Measurements from ENCODE around the gene OPN1LW.

OPN1LW gene

DNA sequence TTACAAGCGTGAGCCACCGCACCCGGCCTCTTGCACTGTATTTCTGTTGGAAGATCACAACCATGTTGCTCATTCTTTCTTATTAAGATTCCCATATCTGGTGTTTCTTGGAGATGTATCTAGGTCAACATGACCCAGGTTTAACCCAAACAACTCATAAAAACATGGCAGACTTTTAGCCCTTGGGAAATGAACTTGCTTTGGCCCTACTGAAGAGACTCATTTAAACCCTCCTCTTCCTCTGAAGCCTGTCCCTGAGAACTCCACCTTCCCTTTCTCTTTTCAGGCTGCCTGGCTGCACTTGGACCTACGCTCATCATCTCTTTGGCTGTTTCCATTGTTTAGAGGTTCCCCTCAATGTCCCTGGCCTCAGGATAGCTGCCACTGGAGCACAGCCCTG is 22.8 kb upstream of the OPN1LW start:
- TF ChIP-seq POLR2A (IDR thresholded peaks at IDR 0.05; ENCODE audit: low read depth, low read length): no peak
- FAIRE-seq (no peak), DNase-seq (ENCODE audit: insufficient read length, low spot score) (no peak)

DNA sequence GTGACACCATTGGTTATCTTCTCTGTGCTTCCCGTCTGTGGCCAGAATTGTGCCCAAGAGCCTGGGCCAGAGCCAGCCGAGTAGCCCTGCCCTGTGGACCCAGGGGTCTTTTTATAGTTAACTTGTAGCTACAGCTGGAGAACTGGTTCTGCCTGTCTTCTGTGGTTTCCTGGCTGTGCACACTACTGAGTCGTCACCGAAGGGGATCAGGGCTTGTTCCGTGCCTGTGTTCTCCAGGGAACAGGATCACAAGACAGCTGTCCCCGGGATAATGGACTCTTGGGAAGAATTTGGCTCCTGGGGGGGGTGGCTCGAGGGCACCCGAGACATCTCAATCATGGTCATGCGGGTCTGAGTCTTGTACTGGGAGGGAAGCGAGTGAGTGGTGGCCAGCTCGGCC is 22.1 kb upstream of the OPN1LW start:
- TF ChIP-seq POLR2A (IDR thresholded peaks at IDR 0.05; ENCODE audit: low read depth, low read length): no peak
- no peak for FAIRE-seq
- no peak for DNase-seq (ENCODE audit: insufficient read length, low spot score)

DNA sequence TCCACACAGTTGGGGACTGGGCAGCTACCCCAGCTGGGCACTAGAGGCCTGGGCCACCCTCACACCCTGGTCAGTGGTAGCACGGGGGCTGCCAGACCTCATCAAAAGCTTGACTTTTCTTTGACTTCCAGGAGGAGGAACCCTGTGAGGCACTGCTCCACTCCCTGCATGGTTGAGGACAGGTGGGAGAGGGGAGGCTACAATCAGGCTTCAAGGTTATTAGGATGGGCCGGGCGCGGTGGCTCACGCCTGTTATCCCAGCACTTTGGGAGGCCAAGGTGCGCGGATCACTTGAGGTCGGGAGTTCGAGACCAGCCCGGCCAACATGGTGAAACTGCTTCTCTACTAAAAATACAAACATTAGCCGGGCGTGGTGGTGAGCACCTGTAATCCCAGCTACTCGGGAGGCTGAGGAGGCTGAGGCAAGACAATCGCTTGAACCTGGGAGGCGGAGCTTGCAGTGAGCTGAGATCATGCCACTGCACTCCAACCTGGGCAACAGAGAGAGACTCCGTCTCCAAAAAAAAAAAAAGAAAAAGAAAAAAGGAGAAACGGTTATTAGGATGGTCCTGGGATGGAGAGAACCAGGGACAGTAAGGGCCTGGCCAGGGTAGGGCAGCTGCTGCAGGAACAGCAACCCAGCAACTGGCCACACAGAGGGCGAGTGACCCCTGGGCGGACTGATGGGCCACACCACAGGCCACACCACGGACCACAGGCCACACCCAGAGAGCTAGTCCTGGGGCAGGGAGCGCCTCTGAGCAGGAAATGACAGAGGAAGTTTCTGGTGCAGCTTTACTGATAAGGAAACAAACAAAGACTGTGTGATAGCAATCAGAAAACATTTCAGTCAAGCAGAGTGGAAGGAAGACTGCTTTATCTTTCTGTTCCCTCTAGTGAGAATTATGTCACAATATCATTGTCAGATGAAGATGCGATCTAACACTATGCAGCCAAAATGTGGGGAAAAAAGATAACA is 20.5 kb upstream of the OPN1LW start:
- no peak for FAIRE-seq
- TF ChIP-seq POLR2A (IDR thresholded peaks at IDR 0.05; ENCODE audit: low read depth, low read length): no peak
- peak; percentile 16 for DNase-seq (ENCODE audit: insufficient read length, low spot score)

DNA sequence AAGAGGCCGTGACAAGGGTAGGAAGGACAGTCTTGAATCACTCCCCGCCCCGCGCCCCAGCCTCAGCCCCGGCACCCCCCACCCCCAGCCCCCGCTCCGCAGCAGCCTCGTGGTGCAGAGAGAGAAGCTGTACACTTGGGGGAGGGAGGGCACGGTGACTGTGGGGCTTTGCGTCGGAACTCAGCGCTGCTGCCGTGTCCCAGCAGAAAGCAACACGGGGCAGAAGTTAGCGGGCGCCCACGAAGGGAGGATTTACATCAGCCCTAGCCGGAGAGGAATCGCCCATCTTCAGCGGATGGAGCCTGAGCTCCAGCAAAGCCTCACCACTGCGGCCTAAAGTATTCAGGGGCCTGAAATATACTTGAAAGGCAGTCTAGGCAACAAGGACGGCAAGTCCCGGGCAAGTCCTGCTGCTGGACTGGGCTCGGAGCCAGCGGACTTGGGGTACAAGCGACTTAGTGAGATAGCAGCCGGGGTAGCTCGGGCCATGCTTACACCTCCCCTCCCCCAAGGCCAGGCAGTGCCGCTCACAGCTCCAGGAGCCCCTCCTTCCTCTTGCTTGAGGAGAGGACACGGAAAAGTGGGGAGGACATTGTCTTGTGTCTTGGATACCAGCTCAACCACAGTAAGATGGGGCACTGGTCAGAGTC is 18.5 kb upstream of the OPN1LW start:
- no peak for TF ChIP-seq POLR2A (IDR thresholded peaks at IDR 0.05; ENCODE audit: low read depth, low read length)
- DNase-seq (ENCODE audit: insufficient read length, low spot score) (no peak), FAIRE-seq (no peak)

- no peak for DNase-seq (ENCODE audit: insufficient read length, low spot score)
- no peak for FAIRE-seq
- no peak for TF ChIP-seq POLR2A (IDR thresholded peaks at IDR 0.05; ENCODE audit: low read depth, low read length)
Measured at GRCh38 chrX:154126101-154126500, 17.9 kb upstream of the OPN1LW start.

DNA sequence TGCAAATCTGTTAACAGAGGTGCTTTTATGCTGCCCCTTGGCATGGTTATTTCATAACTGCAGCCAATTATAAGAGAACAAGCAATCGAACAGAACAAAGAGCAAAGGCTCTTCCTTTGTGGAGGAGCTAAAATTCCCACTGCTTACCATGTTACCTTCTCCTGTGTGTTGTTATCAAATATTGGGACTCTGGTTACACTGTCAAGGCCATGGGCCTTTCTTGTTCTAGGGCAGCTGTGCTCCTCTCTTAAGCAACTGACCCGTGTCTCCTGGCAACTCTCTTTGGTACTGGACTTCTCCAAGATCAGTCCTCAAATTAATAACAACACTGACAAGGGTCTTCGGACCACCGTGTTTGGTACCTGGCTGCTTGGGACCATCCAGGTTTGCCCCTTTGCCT is 12.1 kb upstream of the OPN1LW start:
- DNase-seq (ENCODE audit: insufficient read length, low spot score): no peak
- TF ChIP-seq POLR2A (IDR thresholded peaks at IDR 0.05; ENCODE audit: low read depth, low read length): no peak
- no peak for FAIRE-seq

GRCh38 chrX:154132366-154132765 is 11.7 kb upstream of the OPN1LW start:
- TF ChIP-seq POLR2A (IDR thresholded peaks at IDR 0.05; ENCODE audit: low read depth, low read length): no peak
- FAIRE-seq (no peak), DNase-seq (ENCODE audit: insufficient read length, low spot score) (no peak)

DNA sequence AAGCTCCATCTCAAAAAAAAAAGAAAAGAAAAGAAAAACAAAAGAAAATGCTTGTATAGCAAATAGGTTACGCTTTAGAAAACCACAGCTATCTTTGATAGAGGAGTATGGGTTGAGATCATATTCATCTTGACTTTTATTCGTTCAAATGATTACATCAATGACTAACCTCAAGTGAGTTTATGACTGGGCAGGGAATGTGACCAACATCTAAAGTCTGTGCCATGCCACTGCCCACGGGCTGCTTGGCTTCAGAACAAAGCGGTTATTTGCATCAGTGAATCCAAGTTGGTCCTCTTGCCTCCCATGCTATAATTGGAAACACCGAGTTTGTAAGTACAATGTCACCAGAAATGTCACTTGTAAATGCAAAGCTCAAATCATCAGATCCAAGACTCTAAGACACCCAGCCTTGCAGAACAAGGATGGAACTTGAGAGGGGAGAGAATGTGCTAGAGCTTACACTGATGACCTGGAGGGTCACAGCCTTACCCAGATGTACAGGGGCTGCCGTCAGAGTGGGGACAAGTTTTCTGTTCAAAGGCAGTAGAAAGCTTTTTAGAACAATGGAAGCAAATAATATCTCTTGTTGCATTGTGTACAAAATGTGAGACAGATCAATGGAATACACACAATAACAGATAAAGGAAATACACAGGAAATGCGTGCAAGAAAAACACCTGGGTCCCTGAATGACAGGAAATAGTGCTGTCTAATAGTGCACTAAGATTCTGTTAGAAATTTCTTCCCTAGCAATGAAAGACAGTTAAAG is 8.4 kb upstream of the OPN1LW start:
- DNase-seq (ENCODE audit: insufficient read length, low spot score) (no peak), FAIRE-seq (no peak)
- no peak for TF ChIP-seq POLR2A (IDR thresholded peaks at IDR 0.05; ENCODE audit: low read depth, low read length)

- DNase-seq (ENCODE audit: insufficient read length, low spot score) (peak; percentile 74), FAIRE-seq (no peak)
- no peak for TF ChIP-seq POLR2A (IDR thresholded peaks at IDR 0.05; ENCODE audit: low read depth, low read length)
Measured at GRCh38 chrX:154136627-154137161, 7.3 kb upstream of the OPN1LW start.

DNA sequence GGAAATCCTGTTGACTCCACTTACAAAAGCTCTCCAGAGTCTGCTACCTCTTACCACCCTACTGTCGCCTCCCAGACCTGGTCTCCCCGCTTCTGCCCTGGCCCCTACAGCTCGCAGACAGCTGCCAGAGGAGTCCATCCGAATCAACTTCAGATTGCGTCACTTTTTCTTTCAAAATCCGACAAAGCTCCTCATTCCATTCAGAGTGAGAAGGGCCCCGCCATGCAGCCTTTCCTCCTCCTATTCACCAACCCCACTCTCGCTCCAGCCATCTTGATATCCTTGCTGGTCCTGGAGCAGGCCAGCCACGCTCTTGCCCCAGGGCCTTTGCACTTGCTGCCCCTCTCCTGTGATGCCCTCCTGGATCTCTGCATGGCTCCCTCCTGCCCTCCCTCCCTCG is 5.2 kb upstream of the OPN1LW start:
- DNase-seq (ENCODE audit: insufficient read length, low spot score): no peak
- FAIRE-seq: no peak
- no peak for TF ChIP-seq POLR2A (IDR thresholded peaks at IDR 0.05; ENCODE audit: low read depth, low read length)

- TF ChIP-seq POLR2A (IDR thresholded peaks at IDR 0.05; ENCODE audit: low read depth, low read length): no peak
- no peak for DNase-seq (ENCODE audit: insufficient read length, low spot score)
- FAIRE-seq: no peak
Measured at GRCh38 chrX:154140206-154140605, 3.8 kb upstream of the OPN1LW start.

- no peak for FAIRE-seq
- no peak for TF ChIP-seq POLR2A (IDR thresholded peaks at IDR 0.05; ENCODE audit: low read depth, low read length)
Measured at GRCh38 chrX:154140742-154141141, 3.3 kb upstream of the OPN1LW start.

GRCh38 chrX:154142386-154142785 is 1.7 kb upstream of the OPN1LW start:
- no peak for FAIRE-seq
- no peak for TF ChIP-seq POLR2A (IDR thresholded peaks at IDR 0.05; ENCODE audit: low read depth, low read length)
- DNase-seq (ENCODE audit: insufficient read length, low spot score): no peak

More at GRCh38 chrX:154140742-154141141, 3.3 kb upstream of the OPN1LW start:
- DNase-seq (ENCODE audit: insufficient read length, low spot score): no peak
